ENCODE measurements around the gene PDX1. TPM values are rescaled to one million over a fixed set of nuclear protein-coding genes. Genes with fewer than 3 reads are reported as not detected.
A peak's percentile ranks its signal among the peaks of the same experiment; 100 is the strongest.

The PDX1 gene
- total and polyA plus RNA-seq, 2 of the 13 experiments (the other 11 are each of a cell fraction or from before 2014, with no cell fraction given), result 0.07 TPM; not detected in 1

GRCh38 chr13:27960362-27961226 is 40.8 kb downstream of the PDX1 start (continued):
- TF ChIP-seq THAP8 (CRISPR knock-in tag; IDR thresholded peaks at IDR 0.05; ENCODE audit: borderline replicate concordance) (no peak), ZNF468 (CRISPR knock-in tag; IDR thresholded peaks at IDR 0.05) (0 out of 2 replicates have a peak, but pooled peaks have one; percentile 43), PHF5A (CRISPR knock-in tag; IDR thresholded peaks at IDR 0.05; ENCODE audit: low read depth, unreplicated experiment) (peak; percentile 54), ETV5 (CRISPR knock-in tag; IDR thresholded peaks at IDR 0.05; ENCODE audit: borderline replicate concordance) (peak; percentile 60; the same call in 1 of the 2 replicates), KLF11 (CRISPR knock-in tag; IDR thresholded peaks at IDR 0.05) (no peak), NCOA1 (CRISPR knock-in tag; IDR thresholded peaks at IDR 0.05) (peak; percentile 69; the same call in 1 of the 2 replicates), EZH2 (conservative IDR thresholded peaks at IDR 0.05; ENCODE audit: low read depth, low read length) (no peak), ZNF546 (CRISPR knock-in tag; conservative IDR thresholded peaks at IDR 0.05) (no peak; the same call in 1 of the 2 replicates), ZNF441 (CRISPR knock-in tag; IDR thresholded peaks at IDR 0.05; ENCODE audit: borderline replicate concordance) (peak; percentile 60; the same call in 1 of the 2 replicates), PHF20 (CRISPR knock-in tag; IDR thresholded peaks at IDR 0.05) (no peak), ZFYVE20 (CRISPR knock-in tag; IDR thresholded peaks at IDR 0.05; ENCODE audit: borderline replicate concordance, low read depth) (peak; percentile 63; the same call in 1 of the 2 replicates), ZSCAN30 (CRISPR knock-in tag; IDR thresholded peaks at IDR 0.05) (no peak), NR2C2 (CRISPR knock-in tag; IDR thresholded peaks at IDR 0.05; ENCODE audit: borderline replicate concordance) (peak; percentile 68), KLF6 (CRISPR knock-in tag; IDR thresholded peaks at IDR 0.05) (peak; percentile 88), ZNF747 (CRISPR knock-in tag; IDR thresholded peaks at IDR 0.05; ENCODE audit: borderline replicate concordance) (0 out of 2 replicates have a peak, but pooled peaks have one; percentile 41), TFDP1 (CRISPR knock-in tag; IDR thresholded peaks at IDR 0.05; ENCODE audit: borderline replicate concordance) (peak; percentile 78), RBM22 (optimal IDR thresholded peaks at IDR 0.05; ENCODE audit: low read length) (no peak), TCF12 (IDR thresholded peaks at IDR 0.05) (no peak), TCF12 (CRISPR knock-in tag; IDR thresholded peaks at IDR 0.05) (peak; percentile 75; the same call in 1 of the 2 replicates), TCF7 (IDR thresholded peaks at IDR 0.05; ENCODE audit: low read depth) (peak; percentile 68; the same call in 1 of the 2 replicates)
- TF ChIP-seq, protein P1, sequence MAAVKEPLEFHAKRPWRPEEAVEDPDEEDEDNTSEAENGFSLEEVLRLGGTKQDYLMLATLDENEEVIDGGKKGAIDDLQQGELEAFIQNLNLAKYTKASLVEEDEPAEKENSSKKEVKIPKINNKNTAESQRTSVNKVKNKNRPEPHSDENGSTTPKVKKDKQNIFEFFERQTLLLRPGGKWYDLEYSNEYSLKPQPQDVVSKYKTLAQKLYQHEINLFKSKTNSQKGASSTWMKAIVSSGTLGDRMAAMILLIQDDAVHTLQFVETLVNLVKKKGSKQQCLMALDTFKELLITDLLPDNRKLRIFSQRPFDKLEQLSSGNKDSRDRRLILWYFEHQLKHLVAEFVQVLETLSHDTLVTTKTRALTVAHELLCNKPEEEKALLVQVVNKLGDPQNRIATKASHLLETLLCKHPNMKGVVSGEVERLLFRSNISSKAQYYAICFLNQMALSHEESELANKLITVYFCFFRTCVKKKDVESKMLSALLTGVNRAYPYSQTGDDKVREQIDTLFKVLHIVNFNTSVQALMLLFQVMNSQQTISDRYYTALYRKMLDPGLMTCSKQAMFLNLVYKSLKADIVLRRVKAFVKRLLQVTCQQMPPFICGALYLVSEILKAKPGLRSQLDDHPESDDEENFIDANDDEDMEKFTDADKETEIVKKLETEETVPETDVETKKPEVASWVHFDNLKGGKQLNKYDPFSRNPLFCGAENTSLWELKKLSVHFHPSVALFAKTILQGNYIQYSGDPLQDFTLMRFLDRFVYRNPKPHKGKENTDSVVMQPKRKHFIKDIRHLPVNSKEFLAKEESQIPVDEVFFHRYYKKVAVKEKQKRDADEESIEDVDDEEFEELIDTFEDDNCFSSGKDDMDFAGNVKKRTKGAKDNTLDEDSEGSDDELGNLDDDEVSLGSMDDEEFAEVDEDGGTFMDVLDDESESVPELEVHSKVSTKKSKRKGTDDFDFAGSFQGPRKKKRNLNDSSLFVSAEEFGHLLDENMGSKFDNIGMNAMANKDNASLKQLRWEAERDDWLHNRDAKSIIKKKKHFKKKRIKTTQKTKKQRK (IDR thresholded peaks at IDR 0.05; ENCODE audit: low read length), result no peak
- TF ChIP-seq, protein P2, sequence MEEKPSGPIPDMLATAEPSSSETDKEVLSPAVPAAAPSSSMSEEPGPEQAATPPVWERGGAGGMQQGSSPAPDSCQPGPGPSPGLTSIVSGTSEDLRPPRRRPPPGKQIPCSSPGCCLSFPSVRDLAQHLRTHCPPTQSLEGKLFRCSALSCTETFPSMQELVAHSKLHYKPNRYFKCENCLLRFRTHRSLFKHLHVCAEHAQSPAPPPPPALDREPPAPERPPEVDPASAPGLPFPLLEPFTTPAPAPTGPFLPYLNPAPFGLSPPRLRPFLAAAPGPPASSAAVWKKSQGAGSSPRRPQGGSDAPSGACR (CRISPR knock-in tag; IDR thresholded peaks at IDR 0.05), result 0 out of 2 replicates have a peak, but pooled peaks have one; percentile 64
